Measurements from ENCODE around the gene FAM193A.
A peak's percentile ranks its signal among the peaks of the same experiment; 100 is the strongest.

The FAM193A gene, protein sequence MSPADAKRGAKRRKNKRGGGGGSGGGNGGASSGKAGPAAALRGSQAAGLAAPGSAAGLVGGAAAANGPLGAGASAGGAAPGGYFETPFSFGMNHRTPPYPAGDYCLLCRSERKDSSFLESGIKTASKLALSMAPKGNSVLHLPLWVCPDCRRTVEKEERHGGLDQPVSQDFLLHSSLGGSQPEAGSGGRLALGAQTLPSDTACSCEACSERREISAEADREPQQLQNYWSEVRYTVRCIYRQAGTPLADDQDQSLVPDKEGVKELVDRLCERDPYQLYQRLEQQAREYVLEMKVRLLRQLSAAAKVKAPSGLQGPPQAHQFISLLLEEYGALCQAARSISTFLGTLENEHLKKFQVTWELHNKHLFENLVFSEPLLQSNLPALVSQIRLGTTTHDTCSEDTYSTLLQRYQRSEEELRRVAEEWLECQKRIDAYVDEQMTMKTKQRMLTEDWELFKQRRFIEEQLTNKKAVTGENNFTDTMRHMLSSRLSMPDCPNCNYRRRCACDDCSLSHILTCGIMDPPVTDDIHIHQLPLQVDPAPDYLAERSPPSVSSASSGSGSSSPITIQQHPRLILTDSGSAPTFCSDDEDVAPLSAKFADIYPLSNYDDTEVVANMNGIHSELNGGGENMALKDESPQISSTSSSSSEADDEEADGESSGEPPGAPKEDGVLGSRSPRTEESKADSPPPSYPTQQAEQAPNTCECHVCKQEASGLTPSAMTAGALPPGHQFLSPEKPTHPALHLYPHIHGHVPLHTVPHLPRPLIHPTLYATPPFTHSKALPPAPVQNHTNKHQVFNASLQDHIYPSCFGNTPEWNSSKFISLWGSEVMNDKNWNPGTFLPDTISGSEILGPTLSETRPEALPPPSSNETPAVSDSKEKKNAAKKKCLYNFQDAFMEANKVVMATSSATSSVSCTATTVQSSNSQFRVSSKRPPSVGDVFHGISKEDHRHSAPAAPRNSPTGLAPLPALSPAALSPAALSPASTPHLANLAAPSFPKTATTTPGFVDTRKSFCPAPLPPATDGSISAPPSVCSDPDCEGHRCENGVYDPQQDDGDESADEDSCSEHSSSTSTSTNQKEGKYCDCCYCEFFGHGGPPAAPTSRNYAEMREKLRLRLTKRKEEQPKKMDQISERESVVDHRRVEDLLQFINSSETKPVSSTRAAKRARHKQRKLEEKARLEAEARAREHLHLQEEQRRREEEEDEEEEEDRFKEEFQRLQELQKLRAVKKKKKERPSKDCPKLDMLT (N-terminal part only)

DNA sequence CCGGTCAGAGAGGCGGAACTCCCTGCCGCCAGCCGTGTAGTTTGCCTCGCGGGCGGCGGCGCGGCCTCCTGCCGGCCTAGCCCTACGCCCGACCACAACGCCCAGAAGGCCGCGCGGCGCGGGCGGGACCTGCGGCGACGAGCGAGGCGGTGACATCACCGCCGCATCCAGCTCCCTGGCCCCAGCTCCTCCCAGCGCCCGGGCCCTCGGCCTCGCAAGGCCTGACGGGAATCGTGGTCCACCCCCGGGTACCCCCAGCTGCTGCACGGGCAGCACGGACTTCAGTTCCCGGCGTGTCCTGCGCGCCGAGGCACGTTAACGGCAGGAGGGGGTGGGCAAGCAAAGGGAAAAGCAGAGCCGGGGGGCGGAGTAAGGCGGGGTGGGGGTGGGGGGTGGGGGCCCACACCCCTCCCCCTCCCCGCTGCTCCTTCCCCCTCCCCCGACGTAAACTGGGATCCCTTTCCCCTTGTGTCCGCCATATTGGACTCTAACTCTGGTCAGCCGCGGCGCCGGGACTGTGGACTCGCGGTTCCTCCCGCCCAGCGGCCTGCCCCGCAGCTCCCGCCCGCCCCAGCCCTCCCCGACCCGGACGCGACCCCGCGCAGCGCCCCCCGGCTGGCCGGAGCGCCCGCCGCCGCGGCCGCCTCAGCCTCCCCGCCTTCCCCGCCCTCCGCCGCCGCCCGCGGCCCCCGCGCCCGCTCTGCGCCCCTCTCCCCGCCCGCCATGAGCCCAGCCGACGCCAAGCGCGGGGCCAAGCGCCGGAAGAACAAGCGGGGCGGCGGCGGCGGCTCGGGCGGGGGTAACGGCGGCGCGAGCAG, at the start of gene FAM193A:
Gene FAM193A (plus strand): TSS at position 455 of the 818 bp plus-strand sequence. CDS start 269 bp downstream, at position 724.
- TF ChIP-seq ZFP30 (CRISPR knock-in tag; IDR thresholded peaks at IDR 0.05) (no peak), PPARA (CRISPR knock-in tag; IDR thresholded peaks at IDR 0.05; ENCODE audit: borderline replicate concordance) (no peak), BACH2 (CRISPR knock-in tag; IDR thresholded peaks at IDR 0.05; ENCODE audit: borderline replicate concordance) (no peak), ZFP3 (CRISPR knock-in tag; IDR thresholded peaks at IDR 0.05) (no peak), ARNTL (CRISPR knock-in tag; IDR thresholded peaks at IDR 0.05; ENCODE audit: borderline replicate concordance, low read depth) (no peak), ZC3H10 (CRISPR knock-in tag; IDR thresholded peaks at IDR 0.05) (no peak)
- TF ChIP-seq, protein P1, sequence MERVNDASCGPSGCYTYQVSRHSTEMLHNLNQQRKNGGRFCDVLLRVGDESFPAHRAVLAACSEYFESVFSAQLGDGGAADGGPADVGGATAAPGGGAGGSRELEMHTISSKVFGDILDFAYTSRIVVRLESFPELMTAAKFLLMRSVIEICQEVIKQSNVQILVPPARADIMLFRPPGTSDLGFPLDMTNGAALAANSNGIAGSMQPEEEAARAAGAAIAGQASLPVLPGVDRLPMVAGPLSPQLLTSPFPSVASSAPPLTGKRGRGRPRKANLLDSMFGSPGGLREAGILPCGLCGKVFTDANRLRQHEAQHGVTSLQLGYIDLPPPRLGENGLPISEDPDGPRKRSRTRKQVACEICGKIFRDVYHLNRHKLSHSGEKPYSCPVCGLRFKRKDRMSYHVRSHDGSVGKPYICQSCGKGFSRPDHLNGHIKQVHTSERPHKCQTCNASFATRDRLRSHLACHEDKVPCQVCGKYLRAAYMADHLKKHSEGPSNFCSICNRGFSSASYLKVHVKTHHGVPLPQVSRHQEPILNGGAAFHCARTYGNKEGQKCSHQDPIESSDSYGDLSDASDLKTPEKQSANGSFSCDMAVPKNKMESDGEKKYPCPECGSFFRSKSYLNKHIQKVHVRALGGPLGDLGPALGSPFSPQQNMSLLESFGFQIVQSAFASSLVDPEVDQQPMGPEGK (CRISPR knock-in tag; IDR thresholded peaks at IDR 0.05; ENCODE audit: borderline replicate concordance), result no peak
- ATAC-seq, result peak; percentile 93

DNA sequence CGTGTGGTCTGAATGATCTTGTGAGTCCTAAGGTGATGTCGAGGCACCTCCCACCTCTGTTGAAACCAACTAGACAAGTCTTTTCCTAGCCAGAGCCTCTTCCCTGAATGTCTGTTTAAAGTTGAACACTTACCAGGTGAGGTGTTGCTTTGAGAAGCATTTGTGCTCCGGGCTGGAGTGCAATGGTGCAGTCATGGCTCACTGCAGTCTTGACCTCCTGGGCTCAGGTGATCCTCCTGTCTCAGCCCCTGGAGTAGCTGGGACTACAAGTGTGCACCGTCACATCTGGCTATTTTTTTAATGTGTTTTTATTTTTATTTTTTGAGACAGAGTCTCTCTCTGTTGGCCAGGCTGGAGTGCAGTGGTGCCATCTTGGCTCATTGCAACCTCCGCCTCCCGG, 49.5 kb upstream of the FAM193A start:
- TF ChIP-seq ZC3H10 (CRISPR knock-in tag; IDR thresholded peaks at IDR 0.05), result no peak
- no peak for TF ChIP-seq ARNTL (CRISPR knock-in tag; IDR thresholded peaks at IDR 0.05; ENCODE audit: borderline replicate concordance, low read depth)
- no peak for TF ChIP-seq PPARA (CRISPR knock-in tag; IDR thresholded peaks at IDR 0.05; ENCODE audit: borderline replicate concordance)
- TF ChIP-seq ZNF8 (CRISPR knock-in tag; IDR thresholded peaks at IDR 0.05), result no peak
- no peak for TF ChIP-seq RARB (CRISPR knock-in tag; IDR thresholded peaks at IDR 0.05)
- TF ChIP-seq, protein P2, sequence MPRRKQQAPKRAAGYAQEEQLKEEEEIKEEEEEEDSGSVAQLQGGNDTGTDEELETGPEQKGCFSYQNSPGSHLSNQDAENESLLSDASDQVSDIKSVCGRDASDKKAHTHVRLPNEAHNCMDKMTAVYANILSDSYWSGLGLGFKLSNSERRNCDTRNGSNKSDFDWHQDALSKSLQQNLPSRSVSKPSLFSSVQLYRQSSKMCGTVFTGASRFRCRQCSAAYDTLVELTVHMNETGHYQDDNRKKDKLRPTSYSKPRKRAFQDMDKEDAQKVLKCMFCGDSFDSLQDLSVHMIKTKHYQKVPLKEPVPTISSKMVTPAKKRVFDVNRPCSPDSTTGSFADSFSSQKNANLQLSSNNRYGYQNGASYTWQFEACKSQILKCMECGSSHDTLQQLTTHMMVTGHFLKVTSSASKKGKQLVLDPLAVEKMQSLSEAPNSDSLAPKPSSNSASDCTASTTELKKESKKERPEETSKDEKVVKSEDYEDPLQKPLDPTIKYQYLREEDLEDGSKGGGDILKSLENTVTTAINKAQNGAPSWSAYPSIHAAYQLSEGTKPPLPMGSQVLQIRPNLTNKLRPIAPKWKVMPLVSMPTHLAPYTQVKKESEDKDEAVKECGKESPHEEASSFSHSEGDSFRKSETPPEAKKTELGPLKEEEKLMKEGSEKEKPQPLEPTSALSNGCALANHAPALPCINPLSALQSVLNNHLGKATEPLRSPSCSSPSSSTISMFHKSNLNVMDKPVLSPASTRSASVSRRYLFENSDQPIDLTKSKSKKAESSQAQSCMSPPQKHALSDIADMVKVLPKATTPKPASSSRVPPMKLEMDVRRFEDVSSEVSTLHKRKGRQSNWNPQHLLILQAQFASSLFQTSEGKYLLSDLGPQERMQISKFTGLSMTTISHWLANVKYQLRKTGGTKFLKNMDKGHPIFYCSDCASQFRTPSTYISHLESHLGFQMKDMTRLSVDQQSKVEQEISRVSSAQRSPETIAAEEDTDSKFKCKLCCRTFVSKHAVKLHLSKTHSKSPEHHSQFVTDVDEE (CRISPR knock-in tag; IDR thresholded peaks at IDR 0.05), result no peak
- TF ChIP-seq, protein P1 (CRISPR knock-in tag; IDR thresholded peaks at IDR 0.05; ENCODE audit: borderline replicate concordance), result no peak
- TF ChIP-seq SNAI2 (CRISPR knock-in tag; IDR thresholded peaks at IDR 0.05), result no peak
- TF ChIP-seq ZFP3 (CRISPR knock-in tag; IDR thresholded peaks at IDR 0.05), result no peak
- no peak for TF ChIP-seq BACH2 (CRISPR knock-in tag; IDR thresholded peaks at IDR 0.05; ENCODE audit: borderline replicate concordance)
- TF ChIP-seq, protein P3, sequence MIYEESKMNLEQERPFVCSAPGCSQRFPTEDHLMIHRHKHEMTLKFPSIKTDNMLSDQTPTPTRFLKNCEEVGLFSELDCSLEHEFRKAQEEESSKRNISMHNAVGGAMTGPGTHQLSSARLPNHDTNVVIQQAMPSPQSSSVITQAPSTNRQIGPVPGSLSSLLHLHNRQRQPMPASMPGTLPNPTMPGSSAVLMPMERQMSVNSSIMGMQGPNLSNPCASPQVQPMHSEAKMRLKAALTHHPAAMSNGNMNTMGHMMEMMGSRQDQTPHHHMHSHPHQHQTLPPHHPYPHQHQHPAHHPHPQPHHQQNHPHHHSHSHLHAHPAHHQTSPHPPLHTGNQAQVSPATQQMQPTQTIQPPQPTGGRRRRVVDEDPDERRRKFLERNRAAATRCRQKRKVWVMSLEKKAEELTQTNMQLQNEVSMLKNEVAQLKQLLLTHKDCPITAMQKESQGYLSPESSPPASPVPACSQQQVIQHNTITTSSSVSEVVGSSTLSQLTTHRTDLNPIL (CRISPR knock-in tag; IDR thresholded peaks at IDR 0.05; ENCODE audit: low read depth), result no peak
- no peak for TF ChIP-seq OSR1 (CRISPR knock-in tag; IDR thresholded peaks at IDR 0.05)
- TF ChIP-seq ZNF565 (CRISPR knock-in tag; conservative IDR thresholded peaks at IDR 0.05; ENCODE audit: low read depth), result no peak
- no peak for TF ChIP-seq ZNF70 (CRISPR knock-in tag; IDR thresholded peaks at IDR 0.05)

DNA sequence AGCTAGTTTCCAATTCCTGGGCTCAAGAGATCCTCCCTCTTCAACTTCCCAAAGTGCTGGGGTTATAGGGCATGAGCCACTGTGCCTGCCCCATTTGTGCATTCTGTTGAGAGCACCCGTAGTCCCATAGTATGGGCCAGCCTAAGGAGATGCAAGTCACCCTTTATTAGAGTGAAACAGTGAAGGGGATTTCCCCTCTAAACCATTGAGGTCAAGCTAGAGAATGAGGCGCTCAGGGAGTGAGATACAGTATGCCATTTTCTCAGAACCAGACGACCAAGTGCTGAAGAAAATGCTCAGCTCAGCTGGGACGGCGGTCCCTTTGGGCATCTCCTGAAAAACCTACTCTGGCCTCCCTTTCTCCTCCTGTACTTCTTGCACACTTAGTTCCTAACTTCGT, 48.8 kb upstream of the FAM193A start:
- ATAC-seq, result no peak
- TF ChIP-seq PPARA (CRISPR knock-in tag; IDR thresholded peaks at IDR 0.05; ENCODE audit: borderline replicate concordance) (no peak), ZNF70 (CRISPR knock-in tag; IDR thresholded peaks at IDR 0.05) (no peak), TOX (CRISPR knock-in tag; IDR thresholded peaks at IDR 0.05; ENCODE audit: borderline replicate concordance) (no peak), ARNTL (CRISPR knock-in tag; IDR thresholded peaks at IDR 0.05; ENCODE audit: borderline replicate concordance, low read depth) (no peak), BACH2 (CRISPR knock-in tag; IDR thresholded peaks at IDR 0.05; ENCODE audit: borderline replicate concordance) (no peak), SNAI2 (CRISPR knock-in tag; IDR thresholded peaks at IDR 0.05) (no peak)
- TF ChIP-seq, protein P4, sequence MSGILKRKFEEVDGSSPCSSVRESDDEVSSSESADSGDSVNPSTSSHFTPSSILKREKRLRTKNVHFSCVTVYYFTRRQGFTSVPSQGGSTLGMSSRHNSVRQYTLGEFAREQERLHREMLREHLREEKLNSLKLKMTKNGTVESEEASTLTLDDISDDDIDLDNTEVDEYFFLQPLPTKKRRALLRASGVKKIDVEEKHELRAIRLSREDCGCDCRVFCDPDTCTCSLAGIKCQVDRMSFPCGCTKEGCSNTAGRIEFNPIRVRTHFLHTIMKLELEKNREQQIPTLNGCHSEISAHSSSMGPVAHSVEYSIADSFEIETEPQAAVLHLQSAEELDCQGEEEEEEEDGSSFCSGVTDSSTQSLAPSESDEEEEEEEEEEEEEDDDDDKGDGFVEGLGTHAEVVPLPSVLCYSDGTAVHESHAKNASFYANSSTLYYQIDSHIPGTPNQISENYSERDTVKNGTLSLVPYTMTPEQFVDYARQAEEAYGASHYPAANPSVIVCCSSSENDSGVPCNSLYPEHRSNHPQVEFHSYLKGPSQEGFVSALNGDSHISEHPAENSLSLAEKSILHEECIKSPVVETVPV (CRISPR knock-in tag; IDR thresholded peaks at IDR 0.05), result no peak

More for the DNA sequence above, 49.5 kb upstream of the FAM193A start:
- no peak for ATAC-seq
